IMR-90 (cell line): ENCODE data around the gene AFDN. TPM values are rescaled to one million over a fixed set of nuclear protein-coding genes. Genes with fewer than 3 reads are reported as not detected.

Source experiments
- ATAC-seq: fragments of 200-7000 bp; cut with Tn5 transposase; 2 replicates; pipeline ENCODE4 v1.9.1; 2020; ENCODE audit warnings: low read depth, mild to moderate bottlenecking, moderate library complexity
- BruUV-seq: library from RNA; stranded (reverse); fragments of 400-500 nt; replicated peaks from 2 replicates; lab custom pipeline; 2021; lab: Mats Ljungman, UMichigan
- CTCF ChIA-PET: fragments of 300-600 bp; formaldehyde crosslinking; extraction: SDS; loops from one replicate; lab custom pipeline; 2021; ENCODE audit warnings: antibody characterized with exemption; lab: Yijun Ruan, JAX
- POLR2A ChIA-PET: fragments of 300-600 bp; sonication (Branson Sonifier 250); formaldehyde crosslinking; loops from one replicate; lab custom pipeline; 2022; ENCODE audit warnings: antibody characterized with exemption; ENCODE audit not compliant: unreplicated experiment; lab: Charles Lee
- DNase-seq: peaks from one replicate; pipeline ENCODE4 v3.0.0; 2013
- H2AFZ ChIP-seq: replicated peaks from 2 replicates; pipeline ENCODE3; 2013; ENCODE audit warnings: low read length, mild to moderate bottlenecking; ENCODE audit not compliant: poor library complexity
- H2AK5ac ChIP-seq: 2 replicates; pipeline ENCODE4 v1.6.1; 2013; ENCODE audit warnings: low read depth, low read length, inconsistent platforms
- H2AK9ac ChIP-seq: replicated peaks from 2 replicates; pipeline ENCODE3; 2013; ENCODE audit warnings: mild to moderate bottlenecking, low read depth, low read length, moderate library complexity; ENCODE audit not compliant: poor library complexity
- H2BK120ac ChIP-seq: 2 replicates; pipeline ENCODE4 v1.6.1; 2013; ENCODE audit warnings: low read depth, low read length, inconsistent platforms
- H2BK15ac ChIP-seq: 3 replicates; pipeline ENCODE4 v1.6.1; 2013; ENCODE audit warnings: low read depth, low read length, inconsistent platforms
- H2BK20ac ChIP-seq: 2 replicates; pipeline ENCODE4 v1.6.1; 2013; ENCODE audit warnings: low read depth, mild to moderate bottlenecking, inconsistent platforms, low read length, moderate library complexity
- H2BK5ac ChIP-seq: 2 replicates; pipeline ENCODE4 v1.6.1; 2013; ENCODE audit warnings: mild to moderate bottlenecking, low read depth, low read length, inconsistent platforms; ENCODE audit not compliant: poor library complexity, severe bottlenecking
- H3K14ac ChIP-seq: replicated peaks from 2 replicates; pipeline ENCODE4 v1.6.1; 2013; ENCODE audit warnings: low read depth, low read length, inconsistent platforms
- H3K18ac ChIP-seq: 2 replicates; pipeline ENCODE4 v1.6.1; 2013; ENCODE audit warnings: low read depth, low read length, control low read depth
- H3K23ac ChIP-seq: 2 replicates; pipeline ENCODE4 v1.6.1; 2013; ENCODE audit warnings: low read depth, low read length, inconsistent platforms
- H3K27ac ChIP-seq: 2 replicates; pipeline ENCODE4 v1.5.1; 2013; ENCODE audit warnings: mild to moderate bottlenecking, control low read depth, low read length; ENCODE audit not compliant: insufficient read depth
- H3K27me3 ChIP-seq: 2 replicates; pipeline ENCODE4 v1.6.1; 2013; ENCODE audit warnings: low read length; ENCODE audit not compliant: control insufficient read depth, insufficient read depth
- H3K36me3 ChIP-seq: 2 replicates; pipeline ENCODE4 v1.6.1; 2013; ENCODE audit warnings: low read length, mixed read lengths; ENCODE audit not compliant: control insufficient read depth, insufficient read depth
- H3K4ac ChIP-seq: 2 replicates; pipeline ENCODE4 v1.6.1; 2013; ENCODE audit warnings: low read depth, low read length, inconsistent platforms
- H3K4me1 ChIP-seq: 2 replicates; pipeline ENCODE4 v1.6.1; 2013; ENCODE audit warnings: low read length, mixed read lengths; ENCODE audit not compliant: control insufficient read depth, insufficient read depth
- H3K4me2 ChIP-seq: 2 replicates; pipeline ENCODE4 v1.6.1; 2013; ENCODE audit warnings: low read depth, mild to moderate bottlenecking, control low read depth, low read length, moderate library complexity
- H3K4me3 ChIP-seq: 2 replicates; pipeline ENCODE4 v1.5.1; 2013; ENCODE audit warnings: low read depth, mild to moderate bottlenecking, control low read depth, low read length, moderate library complexity; ENCODE audit not compliant: insufficient read depth
- H3K56ac ChIP-seq: 2 replicates; pipeline ENCODE4 v1.6.1; 2013; ENCODE audit warnings: low read length, inconsistent platforms; ENCODE audit not compliant: insufficient read depth; ENCODE audit errors: extremely low read depth
- H3K79me1 ChIP-seq, 2 experiments: 2 replicates each; pipeline ENCODE4 v1.6.1; 2013; ENCODE audit warnings: low read length in 2 of 2, inconsistent platforms in 1 of 2, low read depth in 1 of 2
- H3K9ac ChIP-seq: 2 replicates; pipeline ENCODE4 v1.6.1; 2013; ENCODE audit warnings: low read depth, low read length, control low read depth
- H3K9me1 ChIP-seq: 2 replicates; pipeline ENCODE4 v1.6.1; 2013; ENCODE audit warnings: low read length, inconsistent platforms; ENCODE audit not compliant: insufficient read depth
- H3K9me3 ChIP-seq: 2 replicates; pipeline ENCODE4 v1.6.1; 2013; ENCODE audit warnings: low read length; ENCODE audit not compliant: control insufficient read depth, insufficient read depth
- H4K20me1 ChIP-seq: 2 replicates; pipeline ENCODE4 v1.6.1; 2013; ENCODE audit warnings: low read length, inconsistent platforms; ENCODE audit not compliant: insufficient read depth
- H4K5ac ChIP-seq: 2 replicates; pipeline ENCODE4 v1.6.1; 2013; ENCODE audit warnings: mild to moderate bottlenecking, low read depth, low read length, control low read depth
- H4K8ac ChIP-seq, 2 experiments: 2 replicates each; pipeline ENCODE4 v1.6.1; 2013; ENCODE audit warnings: low read depth in 2 of 2, low read length in 2 of 2, control low read depth in 1 of 2, inconsistent platforms in 1 of 2
- H4K91ac ChIP-seq: 2 replicates; pipeline ENCODE4 v1.6.1; 2013; ENCODE audit warnings: low read depth, low read length, inconsistent platforms; ENCODE audit not compliant: insufficient read depth
- BHLHE40 ChIP-seq: fragments of 150-350 bp; IDR thresholded peaks from 2 replicates; pipeline ENCODE4 v1.6.1; 2016; ENCODE audit warnings: mild to moderate bottlenecking, low read depth, low read length
- CEBPB ChIP-seq: IDR thresholded peaks from 2 replicates; pipeline ENCODE4 v1.6.1; 2012; ENCODE audit warnings: low read depth, low read length, improper control_type of control experiment
- CHD1 ChIP-seq: IDR thresholded peaks from 2 replicates; pipeline ENCODE4 v1.6.1; 2012; ENCODE audit warnings: low read depth, low read length, improper control_type of control experiment
- CTCF ChIP-seq: conservative IDR thresholded peaks from 2 replicates; pipeline ENCODE4 v1.5.1; 2012; ENCODE audit warnings: mild to moderate bottlenecking, low read depth, low read length, improper control_type of control experiment
- ELK1 ChIP-seq: fragments of 150-350 bp; IDR thresholded peaks from 2 replicates; pipeline ENCODE4 v1.6.1; 2016; ENCODE audit warnings: low read depth, mild to moderate bottlenecking, low read length, moderate library complexity, borderline replicate concordance
- FOS ChIP-seq: fragments of 150-350 bp; IDR thresholded peaks from 2 replicates; pipeline ENCODE4 v1.6.1; 2016; ENCODE audit warnings: low read depth, low read length
- MAFK ChIP-seq: IDR thresholded peaks from 2 replicates; pipeline ENCODE4 v1.6.1; 2012; ENCODE audit warnings: low read depth, low read length, improper control_type of control experiment
- MAZ ChIP-seq: IDR thresholded peaks from 2 replicates; pipeline ENCODE4 v1.6.1; 2012; ENCODE audit warnings: low read depth, mild to moderate bottlenecking, low read length, improper control_type of control experiment, moderate library complexity, borderline replicate concordance
- MXI1 ChIP-seq: IDR thresholded peaks from 2 replicates; pipeline ENCODE4 v1.6.1; 2012; ENCODE audit warnings: low read depth, mild to moderate bottlenecking, low read length, moderate library complexity, borderline replicate concordance
- NFE2L2 ChIP-seq: fragments of 150-350 bp; IDR thresholded peaks from 2 replicates; pipeline ENCODE4 v1.6.1; 2016; ENCODE audit warnings: low read depth, mild to moderate bottlenecking, low read length
- POLR2A ChIP-seq: IDR thresholded peaks from 2 replicates; pipeline ENCODE4 v1.6.1; 2012; ENCODE audit warnings: mild to moderate bottlenecking, low read depth, low read length
- RAD21 ChIP-seq: IDR thresholded peaks from 2 replicates; pipeline ENCODE4 v1.6.1; 2012; ENCODE audit warnings: low read length, improper control_type of control experiment
- RCOR1 ChIP-seq: IDR thresholded peaks from 2 replicates; pipeline ENCODE4 v1.6.1; 2012; ENCODE audit warnings: mild to moderate bottlenecking, low read length, improper control_type of control experiment; ENCODE audit not compliant: insufficient replicate concordance
- RFX5 ChIP-seq: IDR thresholded peaks from 2 replicates; pipeline ENCODE4 v1.8.0; 2012; ENCODE audit warnings: low read depth, mild to moderate bottlenecking, low read length, moderate library complexity
- SMC3 ChIP-seq: fragments of 150-350 bp; IDR thresholded peaks from 2 replicates; pipeline ENCODE4 v1.6.1; 2016; ENCODE audit warnings: low read depth, mild to moderate bottlenecking, antibody characterized with exemption, low read length, moderate library complexity
- USF2 ChIP-seq: fragments of 150-350 bp; IDR thresholded peaks from 2 replicates; pipeline ENCODE4 v1.6.1; 2017; ENCODE audit warnings: mild to moderate bottlenecking, antibody characterized with exemption, low read length, low read depth
- WGBS, 2 experiments: methylation state at CpG; one replicate each; pipeline versions ENCODE4 v1.1.5 to v1.1.7; 2013; ENCODE audit warnings: missing lambda C conversion rate in 2 of 2; ENCODE audit not compliant: insufficient read length in 1 of 2; ENCODE audit errors: extremely low coverage in 2 of 2; 5-methylcytosine and 5-hydroxymethylcytosine counted together
- dilution Hi-C: fragments of 300-500 bp; cut with HindIII; formaldehyde crosslinking; loops from one replicate; pipeline ENCODE4 v1.14.3; 2018; ENCODE audit warnings: low sequenced_read_pairs; ENCODE audit not compliant: unreplicated experiment
- in situ Hi-C: fragments of 300-500 bp; cut with MboI; formaldehyde crosslinking; loops from 3 replicates; pipeline ENCODE4 v1.14.3; 2019; ENCODE audit warnings: low sequenced_read_pairs, inconsistent platforms, mixed read lengths
- intact Hi-C: fragments of 100-400 bp; cut with micrococcal nuclease; formaldehyde crosslinking; loops from 2 replicates; pipeline ENCODE4 v1.10.0; 2022
- polyA plus RNA-seq, 3 experiments: library from polyadenylated mRNA; depleted of rRNA; stranded (reverse); fragments of >200 nt; gene quantifications; 2 replicates each; pipeline ENCODE4 v1.2.3, GENCODE V29; 2012; ENCODE audit warnings: low replicate concordance in 1 of 3
- total RNA-seq: library from RNA; depleted of rRNA; stranded (reverse); fragments of >200 nt; gene quantifications from 2 replicates; pipeline ENCODE4 v1.2.3, GENCODE V29; 2012

AFDN gene
- total and polyA plus RNA-seq, 2 of the 4 experiments (the other 2 are of a cell fraction), result 11.6 to 20.8 TPM

- H3K56ac ChIP-seq, result no peak overlapping the region
- ChIA-PET POLR2A (no interaction called here), CTCF (interaction anchor here (0.6 kb wide), 1 partner anchor 295 kb away, joined by 3 read pairs; no protein-coding TSS in a partner anchor)
- H3K4ac ChIP-seq, result no peak overlapping the region
- no peak overlapping the region for H2BK120ac ChIP-seq
- no peaks in the 10 kb centered on the region for H4K20me1 ChIP-seq
- ATAC-seq (no peak), DNase-seq (no peak)
- H3K36me3 ChIP-seq, result no peaks in the 10 kb centered on the region
- no peak overlapping the region for H3K18ac ChIP-seq
- no peak overlapping the region for H2AK5ac ChIP-seq
- no TSS peak for BruUV-seq
- intact Hi-C loops (no loop called here), dilution Hi-C loops (no loop called here), in situ Hi-C loops (no loop called here)
- no peak overlapping the region for H2BK20ac ChIP-seq
- H4K5ac ChIP-seq, result no peak overlapping the region
- no peak overlapping the region for H3K27ac ChIP-seq
- no peak overlapping the region for H2BK5ac ChIP-seq
- no peak overlapping the region for H3K4me3 ChIP-seq
- H3K14ac ChIP-seq, result no peak overlapping the region
- no peaks in the 10 kb centered on the region for H3K9me3 ChIP-seq
- H2AK9ac ChIP-seq, result no peak overlapping the region
- no peaks in the 10 kb centered on the region for H3K9me1 ChIP-seq
- no peak overlapping the region for H3K23ac ChIP-seq
- no peak overlapping the region for H2BK15ac ChIP-seq
- no peaks in the 10 kb centered on the region for H3K4me1 ChIP-seq
- H3K79me1 ChIP-seq, result no peaks in the 10 kb centered on the region
- no peak overlapping the region for H4K91ac ChIP-seq
- H3K4me2 ChIP-seq, result no peak overlapping the region
- H2AFZ ChIP-seq, result no peak overlapping the region
- no peak overlapping the region for H4K8ac ChIP-seq
- WGBS, 2 experiments, result 80% methylated on average over 1 of the region's 4 CpGs; no CpG with 5 or more reads in 1 of the 2 experiments
- H3K27me3 ChIP-seq, result peaks cover 6% of the 10 kb centered on the region; the same call in 1 of the 2 replicates
- TF ChIP-seq RFX5 (no peak), POLR2A (no peak), MAFK (no peak), CTCF (no peak), FOS (no peak), MXI1 (no peak), NFE2L2 (no peak), SMC3 (no peak), MAZ (no peak), USF2 (no peak), RAD21 (no peak), CEBPB (no peak), BHLHE40 (no peak), RCOR1 (no peak), ELK1 (no peak), CHD1 (no peak)
- H3K9ac ChIP-seq, result no peak overlapping the region
Measured at GRCh38 chr6:167817016-167817415, 9.7 kb upstream of the AFDN start.
